ENCODE data around the gene TNFRSF8.
"Not testable (repeated sequence)": the region's sequence is repeated elsewhere in the genome, so short reads cannot be mapped to it uniquely, and the experiment has no call there.

TNFRSF8 gene

GRCh38 chr1:12106861-12107260 lies 43.8 kb downstream of the TNFRSF8 start:
- H3K4me3 ChIP-seq (ENCODE audit: low read depth, low read length); DNase-seq (ENCODE audit: low read depth): not testable (repeated sequence)

- DNase-seq (ENCODE audit: low read depth) = no peak
- H3K4me3 ChIP-seq (ENCODE audit: low read depth, low read length) = no peak overlapping the region
These were observed 44.6 kb downstream of the TNFRSF8 start for GRCh38 chr1:12107718-12108117.

- H3K4me3 ChIP-seq (ENCODE audit: low read depth, low read length) = no peak overlapping the region
- no peak for DNase-seq (ENCODE audit: low read depth)
These were observed 46.8 kb downstream of the TNFRSF8 start for GRCh38 chr1:12109901-12110300.

GRCh38 chr1:12111741-12112140 lies 48.6 kb downstream of the TNFRSF8 start:
- H3K4me3 ChIP-seq (ENCODE audit: low read depth, low read length) = no peak overlapping the region
- DNase-seq (ENCODE audit: low read depth) = no peak

GRCh38 chr1:12112711-12113161 lies 49.6 kb downstream of the TNFRSF8 start:
- no peak for DNase-seq (ENCODE audit: low read depth)
- H3K4me3 ChIP-seq (ENCODE audit: low read depth, low read length) = no peak overlapping the region

GRCh38 chr1:12113433-12114339 lies 50.6 kb downstream of the TNFRSF8 start:
- DNase-seq (ENCODE audit: low read depth) = no peak
- H3K4me3 ChIP-seq (ENCODE audit: low read depth, low read length) = no peak overlapping the region

- no peak overlapping the region for H3K4me3 ChIP-seq (ENCODE audit: low read depth, low read length)
- no peak for DNase-seq (ENCODE audit: low read depth)
These were observed 51.2 kb downstream of the TNFRSF8 start for GRCh38 chr1:12114340-12114683.

GRCh38 chr1:12114916-12115315 lies 51.8 kb downstream of the TNFRSF8 start:
- no peak for DNase-seq (ENCODE audit: low read depth)
- H3K4me3 ChIP-seq (ENCODE audit: low read depth, low read length) = no peak overlapping the region

GRCh38 chr1:12121212-12122003 lies 58.3 kb downstream of the TNFRSF8 start:
- DNase-seq (ENCODE audit: low read depth) = no peak
- no peak overlapping the region for H3K4me3 ChIP-seq (ENCODE audit: low read depth, low read length)

GRCh38 chr1:12123172-12123571 lies 60.1 kb downstream of the TNFRSF8 start:
- no peak overlapping the region for H3K4me3 ChIP-seq (ENCODE audit: low read depth, low read length)
- DNase-seq (ENCODE audit: low read depth) = no peak

GRCh38 chr1:12124693-12125421 lies 61.8 kb downstream of the TNFRSF8 start:
- no peak for DNase-seq (ENCODE audit: low read depth)
- no peak overlapping the region for H3K4me3 ChIP-seq (ENCODE audit: low read depth, low read length)

GRCh38 chr1:12125422-12126355 lies 62.6 kb downstream of the TNFRSF8 start:
- DNase-seq (ENCODE audit: low read depth) = no peak
- H3K4me3 ChIP-seq (ENCODE audit: low read depth, low read length) = no peak overlapping the region

- no peak for DNase-seq (ENCODE audit: low read depth)
- no peak overlapping the region for H3K4me3 ChIP-seq (ENCODE audit: low read depth, low read length)
These were observed 63.7 kb downstream of the TNFRSF8 start for GRCh38 chr1:12126781-12127180.

- no peak overlapping the region for H3K4me3 ChIP-seq (ENCODE audit: low read depth, low read length)
- DNase-seq (ENCODE audit: low read depth) = no peak
These were observed 64.2 kb downstream of the TNFRSF8 start for GRCh38 chr1:12127206-12127810.

GRCh38 chr1:12128120-12128519 lies 65.0 kb downstream of the TNFRSF8 start:
- no peak for DNase-seq (ENCODE audit: low read depth)
- H3K4me3 ChIP-seq (ENCODE audit: low read depth, low read length) = no peak overlapping the region

GRCh38 chr1:12129624-12130023 lies 66.5 kb downstream of the TNFRSF8 start:
- H3K4me3 ChIP-seq (ENCODE audit: low read depth, low read length) = no peak overlapping the region
- DNase-seq (ENCODE audit: low read depth) = no peak

GRCh38 chr1:12130466-12131130 lies 67.5 kb downstream of the TNFRSF8 start:
- no peak overlapping the region for H3K4me3 ChIP-seq (ENCODE audit: low read depth, low read length)
- DNase-seq (ENCODE audit: low read depth) = no peak

- H3K4me3 ChIP-seq (ENCODE audit: low read depth, low read length) = no peak overlapping the region
These were observed 69.0 kb downstream of the TNFRSF8 start for GRCh38 chr1:12132078-12132477.

More at GRCh38 chr1:12132078-12132477, 69.0 kb downstream of the TNFRSF8 start:
- no peak for DNase-seq (ENCODE audit: low read depth)

All from skeletal muscle cell (primary cell).